ENCODE results near the gene TNFSF12.

DNA sequence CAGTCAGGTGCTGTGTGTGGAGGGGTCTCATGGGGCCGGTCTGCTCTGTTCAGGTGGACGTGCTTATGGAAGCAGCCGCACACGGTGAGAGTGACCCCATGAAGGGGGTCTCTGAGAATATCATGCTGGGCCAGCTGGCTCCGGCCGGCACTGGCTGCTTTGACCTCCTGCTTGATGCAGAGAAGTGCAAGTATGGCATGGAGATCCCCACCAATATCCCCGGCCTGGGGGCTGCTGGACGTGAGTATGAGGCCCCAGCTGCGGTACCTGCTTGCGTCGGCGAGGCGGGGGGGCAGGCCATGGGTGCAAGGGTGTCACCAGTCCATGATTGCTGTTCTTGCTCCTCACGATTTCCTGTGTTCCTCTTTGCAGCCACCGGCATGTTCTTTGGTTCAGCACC, 36.8 kb upstream of the TNFSF12 start:
- TF ChIP-seq ZNF830 (CRISPR knock-in tag; IDR thresholded peaks at IDR 0.05) = no peak
- TF ChIP-seq POLR2AphosphoS5 (IDR thresholded peaks at IDR 0.05; ENCODE audit: control insufficient read depth, insufficient read depth, low read depth, low read length) = no peak
- TF ChIP-seq, protein P1, sequence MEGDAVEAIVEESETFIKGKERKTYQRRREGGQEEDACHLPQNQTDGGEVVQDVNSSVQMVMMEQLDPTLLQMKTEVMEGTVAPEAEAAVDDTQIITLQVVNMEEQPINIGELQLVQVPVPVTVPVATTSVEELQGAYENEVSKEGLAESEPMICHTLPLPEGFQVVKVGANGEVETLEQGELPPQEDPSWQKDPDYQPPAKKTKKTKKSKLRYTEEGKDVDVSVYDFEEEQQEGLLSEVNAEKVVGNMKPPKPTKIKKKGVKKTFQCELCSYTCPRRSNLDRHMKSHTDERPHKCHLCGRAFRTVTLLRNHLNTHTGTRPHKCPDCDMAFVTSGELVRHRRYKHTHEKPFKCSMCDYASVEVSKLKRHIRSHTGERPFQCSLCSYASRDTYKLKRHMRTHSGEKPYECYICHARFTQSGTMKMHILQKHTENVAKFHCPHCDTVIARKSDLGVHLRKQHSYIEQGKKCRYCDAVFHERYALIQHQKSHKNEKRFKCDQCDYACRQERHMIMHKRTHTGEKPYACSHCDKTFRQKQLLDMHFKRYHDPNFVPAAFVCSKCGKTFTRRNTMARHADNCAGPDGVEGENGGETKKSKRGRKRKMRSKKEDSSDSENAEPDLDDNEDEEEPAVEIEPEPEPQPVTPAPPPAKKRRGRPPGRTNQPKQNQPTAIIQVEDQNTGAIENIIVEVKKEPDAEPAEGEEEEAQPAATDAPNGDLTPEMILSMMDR (IDR thresholded peaks at IDR 0.05 in 2 of 3, conservative IDR thresholded peaks at IDR 0.05 in 1 of 3; ENCODE audit: insufficient read depth in 2 of 3, low read depth in 1 of 3, low read length in 3 of 3) = no peak
- no peak for TF ChIP-seq CCAR2 (IDR thresholded peaks at IDR 0.05; ENCODE audit: low read depth, low read length)
- TF ChIP-seq CEBPG (CRISPR knock-in tag; IDR thresholded peaks at IDR 0.05) = no peak
- no peak for TF ChIP-seq CEBPG (tag; conservative IDR thresholded peaks at IDR 0.05 in 1 of 2, IDR thresholded peaks at IDR 0.05 in 1 of 2)
- no peak for TF ChIP-seq DPF2 (IDR thresholded peaks at IDR 0.05)
- TF ChIP-seq, protein P2, sequence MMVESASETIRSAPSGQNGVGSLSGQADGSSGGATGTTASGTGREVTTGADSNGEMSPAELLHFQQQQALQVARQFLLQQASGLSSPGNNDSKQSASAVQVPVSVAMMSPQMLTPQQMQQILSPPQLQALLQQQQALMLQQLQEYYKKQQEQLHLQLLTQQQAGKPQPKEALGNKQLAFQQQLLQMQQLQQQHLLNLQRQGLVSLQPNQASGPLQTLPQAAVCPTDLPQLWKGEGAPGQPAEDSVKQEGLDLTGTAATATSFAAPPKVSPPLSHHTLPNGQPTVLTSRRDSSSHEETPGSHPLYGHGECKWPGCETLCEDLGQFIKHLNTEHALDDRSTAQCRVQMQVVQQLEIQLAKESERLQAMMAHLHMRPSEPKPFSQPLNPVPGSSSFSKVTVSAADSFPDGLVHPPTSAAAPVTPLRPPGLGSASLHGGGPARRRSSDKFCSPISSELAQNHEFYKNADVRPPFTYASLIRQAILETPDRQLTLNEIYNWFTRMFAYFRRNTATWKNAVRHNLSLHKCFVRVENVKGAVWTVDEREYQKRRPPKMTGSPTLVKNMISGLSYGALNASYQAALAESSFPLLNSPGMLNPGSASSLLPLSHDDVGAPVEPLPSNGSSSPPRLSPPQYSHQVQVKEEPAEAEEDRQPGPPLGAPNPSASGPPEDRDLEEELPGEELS (CRISPR knock-in tag; IDR thresholded peaks at IDR 0.05; ENCODE audit: borderline replicate concordance) = no peak
- TF ChIP-seq EZH2 (IDR thresholded peaks at IDR 0.05; ENCODE audit: borderline replicate concordance, low read depth, low read length) = no peak
- TF ChIP-seq JUN (IDR thresholded peaks at IDR 0.05; ENCODE audit: borderline replicate concordance, low read depth, low read length) = no peak
- TF ChIP-seq JUN (CRISPR knock-in tag; IDR thresholded peaks at IDR 0.05; ENCODE audit: borderline replicate concordance) = no peak
- no peak for TF ChIP-seq MAFF (IDR thresholded peaks at IDR 0.05; ENCODE audit: low read length)
- TF ChIP-seq, protein P3, sequence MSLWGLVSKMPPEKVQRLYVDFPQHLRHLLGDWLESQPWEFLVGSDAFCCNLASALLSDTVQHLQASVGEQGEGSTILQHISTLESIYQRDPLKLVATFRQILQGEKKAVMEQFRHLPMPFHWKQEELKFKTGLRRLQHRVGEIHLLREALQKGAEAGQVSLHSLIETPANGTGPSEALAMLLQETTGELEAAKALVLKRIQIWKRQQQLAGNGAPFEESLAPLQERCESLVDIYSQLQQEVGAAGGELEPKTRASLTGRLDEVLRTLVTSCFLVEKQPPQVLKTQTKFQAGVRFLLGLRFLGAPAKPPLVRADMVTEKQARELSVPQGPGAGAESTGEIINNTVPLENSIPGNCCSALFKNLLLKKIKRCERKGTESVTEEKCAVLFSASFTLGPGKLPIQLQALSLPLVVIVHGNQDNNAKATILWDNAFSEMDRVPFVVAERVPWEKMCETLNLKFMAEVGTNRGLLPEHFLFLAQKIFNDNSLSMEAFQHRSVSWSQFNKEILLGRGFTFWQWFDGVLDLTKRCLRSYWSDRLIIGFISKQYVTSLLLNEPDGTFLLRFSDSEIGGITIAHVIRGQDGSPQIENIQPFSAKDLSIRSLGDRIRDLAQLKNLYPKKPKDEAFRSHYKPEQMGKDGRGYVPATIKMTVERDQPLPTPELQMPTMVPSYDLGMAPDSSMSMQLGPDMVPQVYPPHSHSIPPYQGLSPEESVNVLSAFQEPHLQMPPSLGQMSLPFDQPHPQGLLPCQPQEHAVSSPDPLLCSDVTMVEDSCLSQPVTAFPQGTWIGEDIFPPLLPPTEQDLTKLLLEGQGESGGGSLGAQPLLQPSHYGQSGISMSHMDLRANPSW (CRISPR knock-in tag; IDR thresholded peaks at IDR 0.05) = no peak
- no peak for TF ChIP-seq ELF4 (CRISPR knock-in tag; IDR thresholded peaks at IDR 0.05)
